Osteocyte (in vitro differentiated cells): Measurements from ENCODE around the gene HGFAC. TPM values are rescaled to one million over a fixed set of nuclear protein-coding genes. Genes with fewer than 3 reads are reported as not detected.

Experiments used
- DNase-seq: peaks from one replicate; pipeline ENCODE4 v3.0.0; 2021; ENCODE audit warnings: mixed read lengths; ENCODE audit not compliant: unreplicated experiment; ENCODE audit errors: extremely low spot score
- H3K27ac Mint-ChIP-seq: one replicate; pipeline ENCODE4 v1.8.0; 2021; ENCODE audit warnings: mild to moderate bottlenecking, mixed read lengths; ENCODE audit not compliant: unreplicated experiment
- H3K27me3 Mint-ChIP-seq: one replicate; pipeline ENCODE4 v1.8.0; 2021; ENCODE audit warnings: mixed read lengths; ENCODE audit not compliant: unreplicated experiment
- H3K36me3 Mint-ChIP-seq: one replicate; pipeline ENCODE4 v1.8.0; 2021; ENCODE audit warnings: mixed read lengths; ENCODE audit not compliant: unreplicated experiment
- H3K4me1 Mint-ChIP-seq: one replicate; pipeline ENCODE4 v1.8.0; 2021; ENCODE audit warnings: mixed read lengths; ENCODE audit not compliant: unreplicated experiment
- H3K4me3 Mint-ChIP-seq: one replicate; pipeline ENCODE4 v1.8.0; 2021; ENCODE audit warnings: mild to moderate bottlenecking, moderate library complexity, mixed read lengths; ENCODE audit not compliant: unreplicated experiment
- H3K9me3 Mint-ChIP-seq: one replicate; pipeline ENCODE4 v1.8.0; 2021; ENCODE audit warnings: mixed read lengths; ENCODE audit not compliant: unreplicated experiment
- CTCF ChIP-seq: fragments of 200-600 bp; sonication (generic); IDR thresholded peaks from 2 replicates; pipeline ENCODE4 v1.5.0; 2021; ENCODE audit warnings: antibody characterized with exemption, mild to moderate bottlenecking, moderate library complexity
- total RNA-seq: library from RNA; stranded (reverse); gene quantifications from 2 replicates; pipeline ENCODE4 v1.2.1, GENCODE V29; 2021

HGFAC gene
- total RNA-seq, 1 donor from 2014 or later, result 0.54 TPM

- Mint-ChIP-seq H3K27ac (no peak overlapping the region), H3K27me3 (no peaks in the 10 kb centered on the region), H3K36me3 (peaks cover 12% of the 10 kb centered on the region), H3K9me3 (no peaks in the 10 kb centered on the region), H3K4me1 (peaks cover 8% of the 10 kb centered on the region), H3K4me3 (no peak overlapping the region)
- DNase-seq, result no peak
- no peak for TF ChIP-seq CTCF
Observed at GRCh38 chr4:3414421-3415279, 27.1 kb upstream of the HGFAC start.

- Mint-ChIP-seq H3K4me3 (no peak overlapping the region), H3K36me3 (peaks cover 12% of the 10 kb centered on the region), H3K9me3 (no peaks in the 10 kb centered on the region), H3K27ac (no peak overlapping the region), H3K4me1 (peaks cover 4% of the 10 kb centered on the region), H3K27me3 (no peaks in the 10 kb centered on the region)
- no peak for DNase-seq
- no peak for TF ChIP-seq CTCF
Observed at GRCh38 chr4:3415471-3416141, 26.2 kb upstream of the HGFAC start.

GRCh38 chr4:3416270-3416669 lies 25.5 kb upstream of the HGFAC start:
- H3K27ac Mint-ChIP-seq, result no peak overlapping the region
- no peak overlapping the region for H3K4me3 Mint-ChIP-seq
- H3K27me3 Mint-ChIP-seq, result no peaks in the 10 kb centered on the region
- DNase-seq, result no peak
- H3K36me3 Mint-ChIP-seq, result peaks cover 12% of the 10 kb centered on the region
- H3K4me1 Mint-ChIP-seq, result peaks cover 4% of the 10 kb centered on the region
- H3K9me3 Mint-ChIP-seq, result no peaks in the 10 kb centered on the region
- no peak for TF ChIP-seq CTCF

GRCh38 chr4:3416821-3417221 lies 24.9 kb upstream of the HGFAC start:
- Mint-ChIP-seq H3K27ac (no peak overlapping the region), H3K27me3 (no peaks in the 10 kb centered on the region), H3K4me1 (peaks cover 4% of the 10 kb centered on the region), H3K9me3 (no peaks in the 10 kb centered on the region), H3K36me3 (peaks cover 12% of the 10 kb centered on the region), H3K4me3 (no peak overlapping the region)
- no peak for DNase-seq
- no peak for TF ChIP-seq CTCF

- no peak for DNase-seq
- Mint-ChIP-seq H3K4me1 (peaks cover 4% of the 10 kb centered on the region), H3K36me3 (peaks cover 12% of the 10 kb centered on the region), H3K9me3 (no peaks in the 10 kb centered on the region), H3K27me3 (no peaks in the 10 kb centered on the region), H3K27ac (no peak overlapping the region), H3K4me3 (no peak overlapping the region)
- TF ChIP-seq CTCF, result no peak
Observed at GRCh38 chr4:3417448-3417847, 24.3 kb upstream of the HGFAC start.
